NB4 (cell line): ENCODE data around the gene HARBI1.
A peak's percentile ranks its signal among the peaks of the same experiment; 100 is the strongest.

Experiments
- DNase-seq: peaks from one replicate; pipeline ENCODE4 v3.0.0; 2010; ENCODE audit warnings: low read depth
- H3K4me3 ChIP-seq: one replicate; pipeline ENCODE4 v1.5.1; 2011; ENCODE audit warnings: mild to moderate bottlenecking, low read depth, low read length, moderate library complexity
- MYC ChIP-seq: IDR thresholded peaks from 2 replicates; pipeline ENCODE4 v1.6.1; 2011; ENCODE audit warnings: low read depth, low read length
- POLR2A ChIP-seq: IDR thresholded peaks from 2 replicates; pipeline ENCODE4 v1.6.1; 2011; ENCODE audit warnings: mild to moderate bottlenecking; ENCODE audit not compliant: insufficient read length; ENCODE audit errors: extremely low read depth
- TF ChIP-seq, protein P1 (sequence below): IDR thresholded peaks from 2 replicates; pipeline ENCODE4 v1.6.1; 2011; ENCODE audit warnings: low read depth, low read length
- TF ChIP-seq, protein P2 (sequence below): IDR thresholded peaks from one replicate; pipeline ENCODE4 v1.5.1; 2012; ENCODE audit warnings: low read depth, low read length

HARBI1 gene

DNA sequence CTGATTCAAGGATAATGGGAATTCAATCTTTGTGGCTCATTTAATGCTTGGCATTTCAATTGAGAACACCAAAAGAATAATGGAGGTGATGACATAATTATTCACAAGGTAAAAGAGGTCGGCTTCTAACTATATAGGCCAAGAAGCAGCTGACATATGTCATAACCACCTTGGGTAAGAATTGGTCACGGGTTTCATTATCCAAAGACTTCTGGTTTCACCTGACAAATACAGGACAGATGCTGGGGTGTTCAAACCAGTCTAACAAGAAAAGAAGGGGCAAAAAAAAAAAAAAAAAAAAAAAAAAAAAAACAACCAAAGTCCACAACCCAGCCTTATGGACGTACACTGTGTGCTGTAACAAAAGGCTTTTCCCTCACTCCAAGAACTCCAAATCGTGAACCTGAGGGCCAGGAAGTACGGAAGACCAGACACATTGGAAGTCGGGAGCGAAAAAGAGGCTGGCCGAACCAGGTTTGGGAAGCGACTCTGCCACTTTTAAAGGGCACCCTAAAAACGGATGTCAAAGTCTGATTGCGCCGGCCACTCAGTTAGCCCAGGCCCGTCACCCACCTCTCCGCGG is 385 bp downstream of the HARBI1 start:
- TF ChIP-seq, protein P1, sequence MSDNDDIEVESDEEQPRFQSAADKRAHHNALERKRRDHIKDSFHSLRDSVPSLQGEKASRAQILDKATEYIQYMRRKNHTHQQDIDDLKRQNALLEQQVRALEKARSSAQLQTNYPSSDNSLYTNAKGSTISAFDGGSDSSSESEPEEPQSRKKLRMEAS, result no peak
- TF ChIP-seq MYC (no peak), POLR2A (peak; percentile 5)
- peak; percentile 26 for DNase-seq
- peak overlapping the region; percentile 97 for H3K4me3 ChIP-seq

DNA sequence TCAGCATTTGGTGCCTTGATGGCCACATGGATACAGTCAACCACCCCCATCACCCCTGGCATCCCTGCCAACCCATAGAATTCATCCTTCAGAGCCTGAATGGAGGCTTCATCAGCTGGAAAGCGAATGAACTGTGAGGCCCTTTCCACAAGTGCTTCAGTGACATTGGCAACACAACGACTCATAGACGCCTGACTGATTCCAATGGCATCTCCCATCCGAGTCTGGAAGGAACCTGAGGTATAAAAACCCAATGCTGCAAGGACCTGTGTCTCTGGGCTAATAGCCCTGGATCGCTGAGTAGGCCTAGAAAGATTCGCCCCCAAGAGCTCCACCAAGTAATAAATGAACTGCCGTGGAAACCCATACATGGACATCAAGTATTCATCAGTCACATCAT is 1.3 kb downstream of the HARBI1 start:
- no peak overlapping the region for H3K4me3 ChIP-seq
- TF ChIP-seq POLR2A, result no peak
- no peak for TF ChIP-seq MYC
- TF ChIP-seq, protein P1, result no peak
- TF ChIP-seq, protein P2, sequence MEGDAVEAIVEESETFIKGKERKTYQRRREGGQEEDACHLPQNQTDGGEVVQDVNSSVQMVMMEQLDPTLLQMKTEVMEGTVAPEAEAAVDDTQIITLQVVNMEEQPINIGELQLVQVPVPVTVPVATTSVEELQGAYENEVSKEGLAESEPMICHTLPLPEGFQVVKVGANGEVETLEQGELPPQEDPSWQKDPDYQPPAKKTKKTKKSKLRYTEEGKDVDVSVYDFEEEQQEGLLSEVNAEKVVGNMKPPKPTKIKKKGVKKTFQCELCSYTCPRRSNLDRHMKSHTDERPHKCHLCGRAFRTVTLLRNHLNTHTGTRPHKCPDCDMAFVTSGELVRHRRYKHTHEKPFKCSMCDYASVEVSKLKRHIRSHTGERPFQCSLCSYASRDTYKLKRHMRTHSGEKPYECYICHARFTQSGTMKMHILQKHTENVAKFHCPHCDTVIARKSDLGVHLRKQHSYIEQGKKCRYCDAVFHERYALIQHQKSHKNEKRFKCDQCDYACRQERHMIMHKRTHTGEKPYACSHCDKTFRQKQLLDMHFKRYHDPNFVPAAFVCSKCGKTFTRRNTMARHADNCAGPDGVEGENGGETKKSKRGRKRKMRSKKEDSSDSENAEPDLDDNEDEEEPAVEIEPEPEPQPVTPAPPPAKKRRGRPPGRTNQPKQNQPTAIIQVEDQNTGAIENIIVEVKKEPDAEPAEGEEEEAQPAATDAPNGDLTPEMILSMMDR, result no peak

DNA sequence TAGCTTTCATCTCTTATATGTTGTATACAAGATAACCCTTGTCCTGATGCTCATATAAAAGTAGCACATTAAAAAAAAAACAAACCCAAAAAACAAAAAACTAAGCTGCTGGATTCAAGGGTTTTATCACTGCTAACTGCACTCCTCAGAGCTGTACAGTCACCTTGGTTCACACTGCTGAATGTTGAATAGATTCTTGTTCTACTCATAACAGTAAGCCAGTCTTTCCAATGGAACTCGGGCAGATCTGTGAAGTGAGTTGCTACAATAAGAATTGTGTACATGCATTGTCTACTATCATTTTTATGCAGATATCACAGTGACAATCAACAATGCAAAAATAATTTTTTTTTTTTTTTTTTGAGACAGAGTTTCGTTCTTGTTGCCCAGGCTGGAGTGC is 4.7 kb downstream of the HARBI1 start:
- H3K4me3 ChIP-seq, result no peak overlapping the region
- no peak for TF ChIP-seq POLR2A
- TF ChIP-seq, protein P2, result no peak
- TF ChIP-seq, protein P1, result no peak
- no peak for TF ChIP-seq MYC

More for the DNA sequence above, 1.3 kb downstream of the HARBI1 start:
- no peak for DNase-seq

DNA sequence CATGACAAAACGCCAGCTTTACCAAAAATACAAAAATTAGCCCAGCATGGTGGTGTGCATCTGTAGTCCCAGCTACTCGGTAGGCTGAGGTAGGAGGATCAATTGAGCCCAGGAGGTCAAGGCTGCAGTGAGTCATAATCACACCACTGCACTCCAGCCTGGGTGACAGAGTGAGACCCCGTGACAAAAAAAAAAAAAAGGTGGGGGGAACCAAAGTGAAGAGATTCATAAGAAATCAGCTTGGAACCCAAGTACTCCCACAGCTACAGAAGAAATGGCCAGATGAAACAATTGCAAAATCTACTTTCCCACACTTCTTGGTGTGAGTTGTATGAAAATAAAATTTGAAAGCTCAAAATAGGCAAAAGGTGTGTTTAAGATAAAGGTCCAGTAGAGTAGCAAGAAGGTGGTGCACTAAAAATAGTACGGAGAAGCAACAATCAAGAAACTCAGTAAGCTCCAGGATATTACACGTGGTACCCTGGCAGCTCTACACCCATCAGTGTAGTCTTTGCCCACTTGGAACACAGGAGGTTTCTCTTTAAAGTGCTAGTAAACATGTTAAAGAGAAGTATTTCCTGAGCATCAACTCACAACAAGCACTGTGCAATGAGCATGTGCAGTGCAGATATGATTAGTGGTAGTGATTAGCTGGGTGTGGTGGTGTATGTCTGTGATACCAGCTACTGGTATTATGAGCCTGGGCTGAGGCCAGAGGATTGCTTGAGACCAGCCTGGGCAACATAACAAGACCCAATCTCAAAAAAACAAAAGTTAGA is 5.3 kb downstream of the HARBI1 start:
- DNase-seq, result no peak
- TF ChIP-seq, protein P1, result no peak
- TF ChIP-seq MYC, result no peak
- no peak for TF ChIP-seq POLR2A
- TF ChIP-seq, protein P2, result no peak
- no peak overlapping the region for H3K4me3 ChIP-seq

More for the DNA sequence above, 4.7 kb downstream of the HARBI1 start:
- no peak for DNase-seq

DNA sequence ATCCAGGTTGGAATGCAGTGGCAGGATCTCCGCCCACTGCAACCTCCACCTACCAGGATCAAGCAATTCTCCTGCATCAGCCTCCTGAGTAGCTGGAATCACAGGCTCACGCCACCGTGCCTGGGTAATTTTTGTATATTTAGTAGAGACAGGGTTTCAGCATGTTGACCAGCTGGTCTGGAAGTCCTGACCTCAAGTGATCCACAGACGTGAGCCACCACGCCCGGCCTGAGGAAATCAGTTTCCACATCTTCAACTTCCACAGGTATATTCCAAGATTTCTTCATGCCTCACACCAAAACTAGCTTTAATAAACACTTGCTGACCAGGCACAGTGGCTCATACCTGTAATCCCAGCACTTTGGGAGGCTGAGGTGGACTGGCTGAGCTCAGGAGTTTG is 7.6 kb downstream of the HARBI1 start:
- TF ChIP-seq POLR2A, result no peak
- TF ChIP-seq, protein P2, result no peak
- TF ChIP-seq, protein P1, result no peak
- TF ChIP-seq MYC, result no peak
- no peak for DNase-seq
- H3K4me3 ChIP-seq, result no peak overlapping the region

DNA sequence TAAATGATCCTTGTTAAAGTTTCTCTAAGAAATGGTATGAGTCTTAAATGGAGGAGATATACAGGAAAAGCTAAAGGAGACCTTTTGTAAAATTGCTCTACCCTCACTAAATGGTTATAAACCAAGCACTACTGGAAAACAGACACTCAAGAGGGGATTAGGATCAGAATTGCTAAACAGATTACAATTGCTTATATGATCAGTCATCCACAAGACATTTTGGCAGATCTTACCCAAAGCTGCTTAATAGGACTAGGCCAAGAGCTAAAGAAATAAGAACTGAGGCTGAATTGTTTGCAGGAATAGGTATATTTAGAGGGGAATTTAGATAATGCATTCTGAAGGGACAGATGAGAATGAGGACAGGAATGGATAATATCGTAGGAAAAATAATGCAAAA is 9.5 kb downstream of the HARBI1 start:
- no peak overlapping the region for H3K4me3 ChIP-seq
- TF ChIP-seq, protein P1, result no peak
- TF ChIP-seq, protein P2, result no peak
- TF ChIP-seq POLR2A, result no peak
- TF ChIP-seq MYC, result no peak
- DNase-seq, result no peak
